ENCODE data around the gene NKX3-2.

Gene NKX3-2

DNA sequence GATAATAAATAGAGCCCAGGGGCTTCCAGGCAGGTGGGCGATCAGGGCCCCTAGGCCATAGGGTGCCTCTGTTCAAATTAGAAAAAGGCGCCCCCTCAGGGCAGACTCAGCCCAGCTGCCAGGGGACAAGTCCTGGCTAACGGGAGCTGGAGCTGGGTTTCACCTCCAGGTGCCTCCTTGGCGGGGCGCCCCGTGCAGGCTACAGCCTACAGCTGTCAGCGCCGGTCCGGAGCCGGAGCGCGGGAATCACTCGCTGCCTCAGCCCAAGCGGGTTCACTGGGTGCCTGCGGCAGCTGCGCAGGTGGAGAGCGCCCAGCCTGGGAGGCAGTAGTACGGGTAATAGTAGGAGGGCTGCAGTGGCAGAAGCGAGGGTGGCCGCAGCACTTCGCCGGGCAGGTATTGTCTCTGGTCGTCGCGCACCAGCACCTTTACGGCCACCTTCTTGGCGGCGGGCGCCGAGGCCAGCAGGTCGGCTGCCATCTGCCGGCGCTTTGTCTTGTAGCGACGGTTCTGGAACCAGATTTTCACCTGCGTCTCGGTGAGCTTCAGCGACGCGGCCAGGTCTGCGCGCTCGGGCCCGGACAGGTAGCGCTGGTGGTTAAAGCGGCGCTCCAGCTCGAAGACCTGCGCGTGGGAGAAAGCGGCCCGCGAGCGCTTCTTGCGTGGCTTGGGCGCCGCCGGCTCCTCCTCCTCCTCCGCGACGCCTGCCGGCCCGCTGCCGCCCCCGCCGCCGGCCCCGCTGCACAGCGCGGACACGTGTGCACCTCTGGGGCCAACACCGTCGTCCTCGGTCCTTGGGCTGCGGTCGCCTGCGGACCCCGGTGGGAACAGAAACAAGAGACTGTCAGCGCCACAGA lies 2.4 kb downstream of the NKX3-2 start:
- Histone ChIP-seq H3K27me3 (ENCODE audit: insufficient read depth, low read length) (peaks cover 49% of the 10 kb centered on the region), H2AFZ (ENCODE audit: low read depth, low read length) (no peak overlapping the region), H3K36me3 (ENCODE audit: insufficient read depth, low read length) (peaks cover 2% of the 10 kb centered on the region), H3K4me3 (ENCODE audit: low read length) (no peak overlapping the region), H3K9me3 (ENCODE audit: low read length) (peaks cover 18% of the 10 kb centered on the region), H3K4me1 (ENCODE audit: insufficient read depth, low read length) (peaks cover 8% of the 10 kb centered on the region)

DNA sequence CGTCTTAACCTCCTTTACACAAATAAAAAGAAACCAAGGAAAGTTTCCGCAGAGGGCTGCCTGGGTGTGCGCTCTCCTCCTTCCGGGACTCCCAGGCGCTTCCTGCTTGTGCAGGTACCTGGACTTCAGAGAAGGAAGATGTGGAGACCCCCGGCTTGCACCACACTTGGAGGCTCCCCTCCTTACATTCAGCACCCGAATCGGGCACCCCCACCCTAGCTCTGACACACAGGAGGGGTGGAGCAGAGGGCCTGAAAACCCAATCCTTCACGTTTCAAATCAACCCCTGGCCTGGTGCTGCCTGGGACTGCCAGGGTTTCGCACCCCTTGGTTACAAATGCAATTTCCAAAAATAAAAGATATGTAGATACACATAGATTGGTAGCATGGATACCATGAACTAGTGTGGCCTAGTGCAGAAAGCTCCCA lies 3.1 kb downstream of the NKX3-2 start:
- Histone ChIP-seq H3K4me3 (ENCODE audit: low read length) (no peak overlapping the region), H3K9me3 (ENCODE audit: low read length) (peaks cover 20% of the 10 kb centered on the region), H3K36me3 (ENCODE audit: insufficient read depth, low read length) (peaks cover 2% of the 10 kb centered on the region), H2AFZ (ENCODE audit: low read depth, low read length) (no peak overlapping the region), H3K27me3 (ENCODE audit: insufficient read depth, low read length) (peaks cover 44% of the 10 kb centered on the region), H3K4me1 (ENCODE audit: insufficient read depth, low read length) (peaks cover 8% of the 10 kb centered on the region)

DNA sequence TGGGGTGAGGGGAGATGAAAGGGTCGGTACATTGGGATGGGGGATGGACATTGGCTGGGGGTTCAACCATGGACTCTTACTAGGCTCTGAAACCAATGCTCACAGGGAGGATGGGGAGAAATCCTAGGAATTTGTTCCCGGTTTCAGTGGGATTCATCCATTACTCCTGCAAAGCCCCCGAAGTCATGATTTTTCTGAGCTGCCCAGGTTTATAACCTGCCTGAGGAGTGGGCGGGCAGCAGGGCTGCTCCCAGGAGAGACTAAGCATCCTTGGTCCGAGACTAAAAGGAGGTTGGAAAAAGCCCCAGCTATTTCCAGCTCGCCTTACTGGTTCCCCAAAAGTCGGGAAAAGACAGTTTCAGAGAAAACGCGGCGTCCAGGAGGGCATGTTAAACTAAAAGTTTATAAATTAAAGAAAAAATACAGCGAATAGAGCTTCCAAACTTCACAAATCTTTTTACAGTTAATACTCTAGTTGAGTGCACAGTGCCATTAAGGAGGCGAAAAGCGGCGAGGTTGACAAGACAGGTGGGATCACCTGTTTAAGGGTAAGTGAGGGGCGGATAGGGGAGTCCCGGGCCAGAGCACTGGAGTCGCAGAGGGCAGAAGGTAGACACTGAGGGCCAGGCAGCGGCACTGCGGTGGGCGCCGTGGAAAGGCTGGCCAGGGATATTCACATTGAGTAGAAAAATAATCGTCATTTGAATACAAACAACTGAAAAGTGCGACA lies 3.7 kb downstream of the NKX3-2 start:
- H3K4me3 ChIP-seq (ENCODE audit: low read length) = no peak overlapping the region
- peaks cover 2% of the 10 kb centered on the region for H3K36me3 ChIP-seq (ENCODE audit: insufficient read depth, low read length)
- peaks cover 49% of the 10 kb centered on the region for H3K27me3 ChIP-seq (ENCODE audit: insufficient read depth, low read length)
- H3K4me1 ChIP-seq (ENCODE audit: insufficient read depth, low read length) = peaks cover 8% of the 10 kb centered on the region
- peaks cover 20% of the 10 kb centered on the region for H3K9me3 ChIP-seq (ENCODE audit: low read length)
- no peak overlapping the region for H2AFZ ChIP-seq (ENCODE audit: low read depth, low read length)

DNA sequence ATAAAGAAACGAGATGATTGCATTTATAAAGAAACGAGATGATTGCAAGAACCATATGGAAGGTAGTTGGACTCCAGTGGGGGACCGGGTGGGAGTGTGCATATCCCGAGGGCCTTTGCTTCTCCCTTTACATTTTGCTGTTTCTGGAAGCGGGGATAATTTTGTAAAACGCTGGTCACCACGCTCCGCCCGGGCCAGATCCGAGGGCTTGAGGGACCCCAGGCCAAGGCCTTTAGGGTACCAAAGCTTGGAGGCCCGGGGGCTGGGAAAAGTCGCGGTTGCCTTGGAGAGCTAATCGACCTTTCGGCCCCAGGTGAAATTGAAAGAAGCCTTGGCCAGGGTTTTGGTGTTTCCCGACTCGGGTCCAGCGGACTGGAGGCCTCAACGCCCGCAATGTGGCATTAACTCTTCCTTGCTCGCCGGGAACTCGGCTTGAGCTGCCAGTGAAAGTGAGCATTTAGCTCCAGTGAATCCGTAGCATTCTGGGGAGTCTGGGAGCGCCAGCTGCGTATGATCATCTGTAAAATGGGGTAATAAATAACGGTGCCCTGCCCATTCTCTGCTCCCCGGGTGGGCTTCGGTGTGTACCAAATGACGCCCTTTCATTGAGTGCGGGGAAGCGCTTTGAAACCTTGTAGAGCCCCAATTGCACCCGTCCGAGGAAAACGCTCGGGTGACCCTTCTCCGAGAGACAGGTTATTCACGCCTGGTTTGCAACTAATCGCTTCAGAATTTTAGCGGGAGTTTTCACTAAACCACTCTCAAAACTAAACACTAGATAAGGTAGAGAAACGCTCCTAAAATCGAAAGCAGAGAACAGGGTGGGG lies 4.5 kb downstream of the NKX3-2 start:
- H3K4me3 ChIP-seq (ENCODE audit: low read length) = no peak overlapping the region
- H3K36me3 ChIP-seq (ENCODE audit: insufficient read depth, low read length) = peaks cover 2% of the 10 kb centered on the region
- H3K4me1 ChIP-seq (ENCODE audit: insufficient read depth, low read length) = peaks cover 8% of the 10 kb centered on the region
- H3K9me3 ChIP-seq (ENCODE audit: low read length) = peaks cover 20% of the 10 kb centered on the region
- H2AFZ ChIP-seq (ENCODE audit: low read depth, low read length) = no peak overlapping the region
- peaks cover 56% of the 10 kb centered on the region for H3K27me3 ChIP-seq (ENCODE audit: insufficient read depth, low read length)

DNA sequence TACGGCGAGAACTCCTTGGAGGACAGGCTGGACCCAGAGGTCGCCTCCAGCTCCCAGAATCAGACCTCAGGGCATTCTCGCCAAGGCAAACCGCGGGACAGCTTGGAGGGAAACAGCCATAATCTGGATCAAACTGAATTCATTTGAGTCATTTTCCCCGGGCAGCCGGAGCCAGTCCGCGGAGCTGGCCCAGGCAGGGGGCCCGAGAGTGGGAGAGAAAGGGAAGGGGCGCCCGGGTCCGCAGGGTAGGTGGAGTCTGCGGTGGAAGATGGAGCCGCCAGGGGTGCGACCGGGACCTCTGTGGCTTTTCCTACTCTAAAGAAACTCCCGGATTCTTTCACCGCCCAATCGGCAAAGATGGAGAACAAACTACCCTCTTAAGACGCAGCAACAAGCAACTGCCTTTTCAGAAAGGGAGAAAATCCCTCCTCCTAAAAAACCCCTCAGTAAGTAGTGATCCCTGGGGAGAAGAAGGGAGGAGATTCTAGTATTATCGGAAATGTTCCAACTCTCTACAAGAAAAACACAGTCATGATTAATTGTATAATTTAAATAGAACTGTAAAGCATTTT lies 5.2 kb downstream of the NKX3-2 start:
- Histone ChIP-seq H3K36me3 (ENCODE audit: insufficient read depth, low read length) (peaks cover 2% of the 10 kb centered on the region), H3K4me3 (ENCODE audit: low read length) (no peak overlapping the region), H3K9me3 (ENCODE audit: low read length) (peaks cover 23% of the 10 kb centered on the region), H3K27me3 (ENCODE audit: insufficient read depth, low read length) (peaks cover 63% of the 10 kb centered on the region), H3K4me1 (ENCODE audit: insufficient read depth, low read length) (peaks cover 11% of the 10 kb centered on the region), H2AFZ (ENCODE audit: low read depth, low read length) (no peak overlapping the region)

GRCh38 chr4:13538427-13538973 lies 5.8 kb downstream of the NKX3-2 start:
- peaks cover 23% of the 10 kb centered on the region for H3K9me3 ChIP-seq (ENCODE audit: low read length)
- peaks cover 10% of the 10 kb centered on the region for H3K4me1 ChIP-seq (ENCODE audit: insufficient read depth, low read length)
- peaks cover 68% of the 10 kb centered on the region for H3K27me3 ChIP-seq (ENCODE audit: insufficient read depth, low read length)
- H3K4me3 ChIP-seq (ENCODE audit: low read length) = no peak overlapping the region
- no peak overlapping the region for H2AFZ ChIP-seq (ENCODE audit: low read depth, low read length)
- H3K36me3 ChIP-seq (ENCODE audit: insufficient read depth, low read length) = peaks cover 2% of the 10 kb centered on the region

GRCh38 chr4:13537832-13538177 lies 6.5 kb downstream of the NKX3-2 start:
- H3K9me3 ChIP-seq (ENCODE audit: low read length) = peaks cover 23% of the 10 kb centered on the region
- H2AFZ ChIP-seq (ENCODE audit: low read depth, low read length) = no peak overlapping the region
- peaks cover 67% of the 10 kb centered on the region for H3K27me3 ChIP-seq (ENCODE audit: insufficient read depth, low read length)
- H3K4me1 ChIP-seq (ENCODE audit: insufficient read depth, low read length) = peaks cover 5% of the 10 kb centered on the region
- no peak overlapping the region for H3K4me3 ChIP-seq (ENCODE audit: low read length)
- H3K36me3 ChIP-seq (ENCODE audit: insufficient read depth, low read length) = peaks cover 2% of the 10 kb centered on the region

DNA sequence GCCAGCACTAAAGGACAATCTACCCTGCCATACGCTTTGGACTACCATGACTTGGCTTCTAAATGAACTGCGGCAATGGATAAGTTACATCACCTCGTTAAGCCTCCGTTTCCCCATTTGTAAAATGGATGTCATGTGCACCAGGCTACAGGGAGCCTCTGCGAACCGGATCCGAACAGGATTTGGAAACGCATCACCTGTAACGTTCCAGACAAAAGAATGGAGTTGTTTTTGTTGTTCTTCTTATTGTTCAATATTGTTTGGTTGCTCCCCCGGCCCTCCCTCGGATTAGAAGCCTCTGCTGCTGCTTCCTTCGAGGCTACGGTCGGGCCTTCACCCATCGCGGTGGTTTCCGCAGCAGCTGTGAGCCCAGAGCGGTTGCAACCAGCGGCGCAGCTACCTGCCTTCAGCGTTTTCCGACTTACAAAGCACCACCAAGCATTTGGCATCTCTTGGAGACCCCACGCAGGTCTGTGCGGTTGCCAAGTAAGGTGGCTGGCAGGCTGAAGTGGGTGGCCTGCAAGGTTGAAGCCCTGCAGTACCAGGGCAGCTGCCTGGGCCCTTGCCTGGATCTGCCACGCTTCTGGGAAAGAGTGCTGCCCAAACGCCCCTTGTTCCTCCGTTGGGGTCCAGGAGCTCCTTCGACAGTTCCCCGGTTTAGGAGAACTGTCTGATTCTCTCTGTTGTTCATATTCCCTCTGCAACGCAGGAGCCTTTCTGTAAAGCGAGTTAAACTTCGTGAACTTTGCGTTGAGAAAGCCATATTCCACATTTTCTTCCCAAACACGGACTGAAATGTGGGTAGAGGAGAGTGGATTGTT lies 7.1 kb downstream of the NKX3-2 start:
- H2AFZ ChIP-seq (ENCODE audit: low read depth, low read length) = no peak overlapping the region
- H3K27me3 ChIP-seq (ENCODE audit: insufficient read depth, low read length) = peaks cover 64% of the 10 kb centered on the region
- H3K4me1 ChIP-seq (ENCODE audit: insufficient read depth, low read length) = peaks cover 3% of the 10 kb centered on the region
- H3K36me3 ChIP-seq (ENCODE audit: insufficient read depth, low read length) = peaks cover 2% of the 10 kb centered on the region
- H3K9me3 ChIP-seq (ENCODE audit: low read length) = peaks cover 23% of the 10 kb centered on the region
- H3K4me3 ChIP-seq (ENCODE audit: low read length) = no peak overlapping the region

DNA sequence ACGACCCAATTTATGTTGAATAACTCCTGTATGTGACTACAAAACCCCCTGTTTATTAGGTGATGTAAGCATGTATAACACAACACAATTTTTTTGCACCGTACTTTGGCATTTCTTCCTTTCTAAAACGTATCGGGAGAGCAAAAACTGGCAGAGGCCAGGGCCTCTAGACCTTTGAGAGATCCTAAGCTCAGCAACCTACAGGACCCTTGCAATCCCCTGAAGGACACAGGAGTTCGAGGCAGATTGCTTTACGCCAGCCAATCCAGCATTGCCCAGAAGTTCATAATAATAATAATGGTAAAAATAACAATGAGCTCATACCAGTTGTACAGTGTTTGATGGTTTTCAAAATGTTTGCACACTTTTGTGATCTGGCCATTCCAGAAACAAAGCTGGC lies 7.7 kb downstream of the NKX3-2 start:
- Histone ChIP-seq H3K4me1 (ENCODE audit: insufficient read depth, low read length) (peaks cover 3% of the 10 kb centered on the region), H3K9me3 (ENCODE audit: low read length) (peaks cover 21% of the 10 kb centered on the region), H3K36me3 (ENCODE audit: insufficient read depth, low read length) (peaks cover 2% of the 10 kb centered on the region), H2AFZ (ENCODE audit: low read depth, low read length) (no peak overlapping the region), H3K27me3 (ENCODE audit: insufficient read depth, low read length) (peaks cover 64% of the 10 kb centered on the region), H3K4me3 (ENCODE audit: low read length) (no peak overlapping the region)

DNA sequence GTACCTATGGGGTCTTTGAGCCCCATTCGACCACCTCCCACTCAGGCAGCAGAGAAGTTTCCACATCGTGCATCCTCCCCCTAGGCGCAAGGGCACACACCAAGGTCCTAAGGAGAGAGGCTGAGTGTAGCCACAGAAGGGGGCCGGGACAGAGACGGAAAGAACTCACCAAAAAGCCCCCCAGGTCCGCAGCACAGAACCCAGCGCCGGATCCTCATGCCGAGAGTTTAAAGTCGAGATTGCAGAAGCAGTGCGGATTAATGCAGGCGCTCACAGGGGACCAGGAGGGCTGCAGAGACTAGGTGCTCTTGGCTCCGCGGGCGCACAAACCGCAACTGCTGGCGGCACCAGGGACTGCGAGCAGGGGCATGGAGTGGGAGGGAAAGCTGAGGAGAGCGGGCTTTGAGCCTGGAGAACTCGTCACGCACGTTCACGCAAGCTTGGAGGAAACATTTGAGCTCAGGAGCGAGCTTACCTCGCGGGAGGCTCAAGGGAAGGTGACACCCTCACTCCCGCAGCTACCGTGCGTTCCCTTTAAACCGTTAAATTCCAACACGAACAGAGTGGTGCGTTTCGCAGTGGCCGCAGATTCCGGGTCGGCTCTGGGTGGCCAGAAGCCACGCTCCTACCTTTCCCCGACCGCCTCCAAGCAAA lies 8.5 kb downstream of the NKX3-2 start:
- H3K4me3 ChIP-seq (ENCODE audit: low read length) = no peak overlapping the region
- H3K9me3 ChIP-seq (ENCODE audit: low read length) = peaks cover 21% of the 10 kb centered on the region

DNA sequence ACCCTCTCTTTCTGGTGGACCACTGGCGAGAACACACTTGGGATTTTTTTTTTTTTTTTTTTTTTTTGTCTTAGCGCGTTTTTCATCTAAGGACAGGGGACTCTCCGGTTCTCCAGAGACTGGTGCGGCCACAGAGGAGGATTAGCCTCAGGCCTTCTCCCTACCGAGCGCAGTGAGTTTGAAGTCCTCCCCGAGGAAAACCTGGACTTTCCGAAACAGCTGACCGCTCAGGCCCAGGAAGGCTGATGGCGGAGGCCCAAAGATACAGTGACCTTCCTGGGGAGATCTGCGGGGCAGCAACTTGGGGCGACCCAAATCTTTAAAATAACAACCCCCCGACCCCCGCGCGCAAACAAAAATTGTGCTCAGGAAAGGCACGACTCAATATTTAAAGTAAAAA lies 9.2 kb downstream of the NKX3-2 start:
- no peak overlapping the region for H3K4me3 ChIP-seq (ENCODE audit: low read length)
- H3K36me3 ChIP-seq (ENCODE audit: insufficient read depth, low read length) = no peaks in the 10 kb centered on the region
- peaks cover 19% of the 10 kb centered on the region for H3K9me3 ChIP-seq (ENCODE audit: low read length)
- H2AFZ ChIP-seq (ENCODE audit: low read depth, low read length) = no peak overlapping the region
- peaks cover 71% of the 10 kb centered on the region for H3K27me3 ChIP-seq (ENCODE audit: insufficient read depth, low read length)
- H3K4me1 ChIP-seq (ENCODE audit: insufficient read depth, low read length) = peaks cover 6% of the 10 kb centered on the region

More for the DNA sequence above, 8.5 kb downstream of the NKX3-2 start:
- Histone ChIP-seq H2AFZ (ENCODE audit: low read depth, low read length) (no peak overlapping the region), H3K36me3 (ENCODE audit: insufficient read depth, low read length) (peaks cover under 1% of the 10 kb centered on the region), H3K27me3 (ENCODE audit: insufficient read depth, low read length) (peaks cover 67% of the 10 kb centered on the region), H3K4me1 (ENCODE audit: insufficient read depth, low read length) (peaks cover 6% of the 10 kb centered on the region)
